ENCODE data around the gene OR8G5.

OR8G5 gene

DNA sequence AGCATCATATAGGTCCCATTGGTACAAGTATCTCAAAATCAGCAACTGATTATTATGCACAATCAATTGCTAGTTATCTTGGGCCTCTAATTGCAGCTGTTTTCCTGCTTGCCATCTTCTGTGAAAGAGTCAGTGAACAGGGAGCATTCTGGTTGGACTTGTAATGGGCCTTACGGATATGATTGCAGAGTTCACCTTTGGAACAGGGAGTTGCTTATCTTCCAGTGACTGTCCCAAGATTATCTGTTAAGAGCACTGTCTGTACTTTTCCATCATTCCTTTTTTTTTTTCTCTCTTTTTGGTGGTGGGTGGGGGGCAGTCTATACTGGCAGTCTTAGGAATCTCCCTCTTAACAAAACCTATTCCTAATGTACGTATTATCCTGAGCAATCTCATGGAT lies 17.8 kb downstream of the OR8G5 start:
- FAIRE-seq = no peak
- DNase-seq (ENCODE audit: insufficient read length, low spot score) = no peak
- TF ChIP-seq, protein P1, sequence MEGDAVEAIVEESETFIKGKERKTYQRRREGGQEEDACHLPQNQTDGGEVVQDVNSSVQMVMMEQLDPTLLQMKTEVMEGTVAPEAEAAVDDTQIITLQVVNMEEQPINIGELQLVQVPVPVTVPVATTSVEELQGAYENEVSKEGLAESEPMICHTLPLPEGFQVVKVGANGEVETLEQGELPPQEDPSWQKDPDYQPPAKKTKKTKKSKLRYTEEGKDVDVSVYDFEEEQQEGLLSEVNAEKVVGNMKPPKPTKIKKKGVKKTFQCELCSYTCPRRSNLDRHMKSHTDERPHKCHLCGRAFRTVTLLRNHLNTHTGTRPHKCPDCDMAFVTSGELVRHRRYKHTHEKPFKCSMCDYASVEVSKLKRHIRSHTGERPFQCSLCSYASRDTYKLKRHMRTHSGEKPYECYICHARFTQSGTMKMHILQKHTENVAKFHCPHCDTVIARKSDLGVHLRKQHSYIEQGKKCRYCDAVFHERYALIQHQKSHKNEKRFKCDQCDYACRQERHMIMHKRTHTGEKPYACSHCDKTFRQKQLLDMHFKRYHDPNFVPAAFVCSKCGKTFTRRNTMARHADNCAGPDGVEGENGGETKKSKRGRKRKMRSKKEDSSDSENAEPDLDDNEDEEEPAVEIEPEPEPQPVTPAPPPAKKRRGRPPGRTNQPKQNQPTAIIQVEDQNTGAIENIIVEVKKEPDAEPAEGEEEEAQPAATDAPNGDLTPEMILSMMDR (IDR thresholded peaks at IDR 0.05; ENCODE audit: insufficient read depth, missing control alignments) = no peak

DNA sequence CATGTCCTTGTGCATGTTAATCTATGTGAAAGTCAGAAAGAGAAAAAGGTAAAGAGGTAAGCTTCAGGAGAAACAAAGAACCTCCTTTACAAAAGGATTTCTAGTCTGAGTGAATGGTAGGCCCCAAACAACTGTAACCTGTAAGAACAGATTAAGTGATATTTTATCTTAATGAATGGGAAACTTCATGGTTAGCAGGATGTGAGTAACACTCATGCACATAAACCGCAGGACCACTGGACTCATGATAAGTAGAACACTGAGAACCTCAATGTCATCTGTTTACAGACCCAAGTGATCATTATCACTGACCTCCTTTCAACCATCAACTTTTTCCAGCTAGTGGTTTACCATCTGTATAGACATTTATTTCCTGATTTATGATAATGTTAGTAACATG lies 19.9 kb downstream of the OR8G5 start:
- TF ChIP-seq, protein P1 (IDR thresholded peaks at IDR 0.05; ENCODE audit: insufficient read depth, missing control alignments) = no peak
- FAIRE-seq = no peak
- no peak for DNase-seq (ENCODE audit: insufficient read length, low spot score)

DNA sequence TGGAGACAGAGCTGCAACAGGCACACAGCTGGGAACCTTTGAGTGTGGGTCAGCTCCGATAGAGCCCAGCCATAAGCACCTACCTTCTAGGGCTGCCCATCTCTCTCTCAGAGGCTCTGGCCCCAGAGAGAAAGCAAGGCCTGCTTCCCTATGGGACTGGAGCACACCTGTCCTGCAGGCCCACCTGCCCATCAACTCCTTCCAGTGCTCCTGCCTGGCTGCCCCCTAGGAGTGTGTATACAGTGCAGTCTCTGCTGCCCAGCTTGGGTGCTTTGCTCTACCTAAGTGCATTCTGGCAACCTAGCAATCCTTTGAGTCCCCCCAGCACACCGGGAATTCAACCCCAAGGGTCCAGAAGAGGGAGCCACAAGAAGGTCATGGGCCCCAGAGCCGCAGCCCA lies 21.0 kb downstream of the OR8G5 start:
- no peak for DNase-seq (ENCODE audit: insufficient read length, low spot score)
- TF ChIP-seq, protein P1 (IDR thresholded peaks at IDR 0.05; ENCODE audit: insufficient read depth, missing control alignments) = no peak
- no peak for FAIRE-seq

DNA sequence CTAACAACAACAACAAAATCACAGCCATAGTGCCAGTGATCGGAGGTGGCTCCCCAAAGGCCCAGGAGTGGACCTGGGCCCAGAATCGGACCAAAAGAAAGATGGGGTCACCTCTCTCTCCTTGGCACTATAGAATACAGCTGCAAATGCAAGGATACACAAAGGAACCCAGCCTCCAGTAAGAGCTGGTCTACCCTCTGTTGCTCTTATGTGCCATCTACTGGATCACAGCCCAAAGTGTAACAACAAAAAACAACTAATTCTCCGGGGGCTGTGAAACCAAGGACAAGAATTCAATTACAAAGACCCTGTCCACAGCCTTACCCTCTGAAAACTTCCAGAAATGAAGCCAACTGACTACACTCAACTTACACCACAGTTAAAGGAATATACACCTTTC lies 21.6 kb downstream of the OR8G5 start:
- TF ChIP-seq, protein P1 (IDR thresholded peaks at IDR 0.05; ENCODE audit: insufficient read depth, missing control alignments) = no peak
- DNase-seq (ENCODE audit: insufficient read length, low spot score) (no peak), FAIRE-seq (no peak)

DNA sequence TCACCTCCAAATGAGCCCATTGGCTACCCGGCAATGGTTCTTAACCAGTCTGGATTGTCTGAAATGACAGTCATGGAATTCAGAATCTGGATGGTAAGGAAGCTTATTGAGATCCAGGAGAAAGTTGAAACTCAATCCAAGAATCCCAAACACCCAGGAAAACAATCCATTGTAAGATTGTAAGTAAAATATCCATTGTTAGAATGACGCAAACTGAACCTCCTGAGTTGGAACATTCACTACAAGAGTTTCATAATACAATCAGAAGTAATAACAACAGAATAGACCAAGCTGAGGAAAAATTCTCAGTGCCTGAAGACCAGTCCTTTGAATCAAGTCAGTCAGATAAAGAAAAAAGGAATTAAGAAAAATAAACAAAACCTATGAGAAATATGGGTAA lies 22.1 kb downstream of the OR8G5 start:
- no peak for FAIRE-seq
- no peak for DNase-seq (ENCODE audit: insufficient read length, low spot score)
- TF ChIP-seq, protein P1 (IDR thresholded peaks at IDR 0.05; ENCODE audit: insufficient read depth, missing control alignments) = no peak

DNA sequence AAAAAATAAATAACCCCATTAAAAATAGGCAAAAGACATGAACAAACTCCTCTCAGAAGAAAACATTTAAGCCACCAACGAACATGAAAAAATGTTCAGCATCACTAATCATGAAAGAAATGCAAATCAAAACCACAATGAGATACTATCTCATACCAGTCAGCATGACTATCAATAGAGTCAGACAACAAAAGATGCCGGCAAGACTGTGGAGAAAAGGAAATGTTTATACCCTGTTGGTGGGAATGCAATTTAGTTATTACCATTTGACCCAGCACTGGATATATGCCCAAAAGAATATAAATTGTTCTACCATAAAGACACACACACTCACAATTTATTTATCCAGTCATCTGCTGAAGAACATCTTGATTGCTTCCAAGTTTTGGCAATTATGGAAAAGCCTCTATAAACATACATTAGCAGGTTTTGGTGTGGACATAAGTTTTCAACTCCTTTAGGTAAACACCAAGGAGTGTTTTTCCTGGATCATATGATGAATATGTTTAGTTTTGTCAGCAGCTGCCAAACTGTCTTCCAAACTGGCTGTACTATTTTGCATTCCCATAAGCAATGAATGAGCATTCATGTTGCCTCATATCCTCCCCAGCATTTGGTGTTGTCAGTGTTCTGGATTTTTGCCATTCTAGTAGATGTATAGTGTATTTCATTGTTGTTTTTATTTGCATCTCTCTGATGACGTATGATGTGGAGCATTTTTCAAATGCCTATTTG lies 29.6 kb downstream of the OR8G5 start:
- no peak for FAIRE-seq
- DNase-seq (ENCODE audit: insufficient read length, low spot score) = no peak
- TF ChIP-seq, protein P1 (IDR thresholded peaks at IDR 0.05; ENCODE audit: insufficient read depth, missing control alignments) = no peak

DNA sequence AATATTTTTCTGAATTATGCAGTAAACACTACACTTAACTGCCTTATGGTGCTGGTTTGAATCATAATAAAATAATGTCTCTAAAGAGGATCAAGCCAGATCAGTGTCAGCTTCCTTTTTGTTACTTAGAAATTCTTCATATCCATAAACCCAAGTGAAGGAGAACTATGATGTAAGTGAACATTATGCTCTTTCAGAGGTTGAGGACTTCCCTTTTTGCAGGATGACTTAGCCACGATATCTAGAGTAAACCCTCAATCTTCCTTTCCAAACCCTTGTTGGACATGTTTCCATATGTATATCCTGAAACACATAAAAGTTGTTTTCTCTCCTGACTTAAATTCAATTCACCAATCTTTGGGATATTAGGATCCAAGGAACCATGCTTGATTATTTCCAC lies 38.5 kb downstream of the OR8G5 start:
- no peak for FAIRE-seq
- TF ChIP-seq, protein P1 (IDR thresholded peaks at IDR 0.05; ENCODE audit: insufficient read depth, missing control alignments) = no peak
- no peak for DNase-seq (ENCODE audit: insufficient read length, low spot score)
